Effector memory CD8-positive, alpha-beta T cell (primary cell): Measurements from ENCODE around the gene SLC2A13.

Experiments used
- ATAC-seq: fragments of 150-1000 bp; cut with Tn5 transposase; replicated peaks from 2 replicates; pipeline ENCODE4 v1.10.0; 2021; ENCODE audit warnings: mild to moderate bottlenecking, moderate library complexity
- DNase-seq, 3 experiments: peaks; one replicate each; pipeline ENCODE4 v3.0.0; 2021
- H3K27ac Mint-ChIP-seq, 2 donors: one replicate each; pipeline ENCODE4 v1.8.0; 2022; ENCODE audit warnings: mild to moderate bottlenecking in 2 of 2, mixed read lengths in 2 of 2, moderate library complexity in 2 of 2
- H3K27me3 Mint-ChIP-seq, 2 donors: one replicate each; pipeline ENCODE4 v1.8.0; 2022; ENCODE audit warnings: mixed read lengths in 2 of 2
- H3K36me3 Mint-ChIP-seq: one replicate; pipeline ENCODE4 v1.8.0; 2022; ENCODE audit warnings: mild to moderate bottlenecking, moderate library complexity, mixed read lengths; ENCODE audit not compliant: insufficient read depth
- H3K4me1 Mint-ChIP-seq, 2 donors: one replicate each; pipeline ENCODE4 v1.8.0; 2022; ENCODE audit warnings: low read depth in 2 of 2, mixed read lengths in 2 of 2
- H3K4me3 Mint-ChIP-seq, 2 donors: one replicate each; pipeline ENCODE4 v1.8.0; 2022; ENCODE audit warnings: mild to moderate bottlenecking in 2 of 2, mixed read lengths in 2 of 2, moderate library complexity in 2 of 2
- H3K9me3 Mint-ChIP-seq, 2 donors: one replicate each; pipeline ENCODE4 v1.8.0; 2022; ENCODE audit warnings: mixed read lengths in 2 of 2

SLC2A13 gene

DNA sequence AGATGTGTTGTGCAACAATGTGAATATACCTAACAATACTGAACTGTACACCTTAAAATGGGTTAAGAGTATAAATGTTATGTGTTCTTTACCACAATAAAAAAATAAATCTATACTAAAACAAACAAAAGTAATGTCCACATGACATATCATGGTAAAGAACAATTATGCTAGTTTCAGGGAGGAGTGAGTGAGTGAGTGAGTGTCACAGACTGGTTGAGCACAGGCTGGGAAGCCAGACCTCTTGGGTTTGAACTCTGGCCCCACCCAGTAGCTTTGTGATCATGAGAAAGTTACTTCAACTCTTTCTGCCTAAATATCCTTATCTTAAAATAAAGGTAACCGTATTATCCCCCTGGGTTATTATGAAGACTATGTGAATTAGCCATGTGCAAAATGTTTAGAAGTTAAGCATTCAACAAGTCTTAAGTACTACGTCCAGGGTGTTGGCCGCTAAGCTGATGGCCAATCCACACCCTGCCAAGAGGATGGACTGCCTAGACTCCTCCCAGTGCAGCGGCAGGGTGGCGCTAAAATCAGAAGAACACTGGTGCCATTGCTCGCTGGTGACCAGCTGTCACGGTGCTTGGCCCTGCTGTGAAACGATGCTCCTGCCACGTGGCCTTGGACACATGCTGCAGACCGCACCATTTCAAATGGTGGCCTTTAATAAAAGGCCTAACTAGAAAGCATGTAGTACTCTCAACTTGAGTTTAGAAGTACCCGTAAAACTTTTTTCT is 7.3 kb downstream of the SLC2A13 start:
- no peak overlapping the region for H3K27ac Mint-ChIP-seq
- DNase-seq (no peak), ATAC-seq (no peak)
- peaks cover 2 to 12% of the 10 kb centered on the region in 2 donors for H3K4me1 Mint-ChIP-seq
- no peaks in the 10 kb centered on the region for H3K27me3 Mint-ChIP-seq
- H3K9me3 Mint-ChIP-seq, result no peaks in the 10 kb centered on the region
- H3K36me3 Mint-ChIP-seq, result no peaks in the 10 kb centered on the region
- no peak overlapping the region for H3K4me3 Mint-ChIP-seq

DNA sequence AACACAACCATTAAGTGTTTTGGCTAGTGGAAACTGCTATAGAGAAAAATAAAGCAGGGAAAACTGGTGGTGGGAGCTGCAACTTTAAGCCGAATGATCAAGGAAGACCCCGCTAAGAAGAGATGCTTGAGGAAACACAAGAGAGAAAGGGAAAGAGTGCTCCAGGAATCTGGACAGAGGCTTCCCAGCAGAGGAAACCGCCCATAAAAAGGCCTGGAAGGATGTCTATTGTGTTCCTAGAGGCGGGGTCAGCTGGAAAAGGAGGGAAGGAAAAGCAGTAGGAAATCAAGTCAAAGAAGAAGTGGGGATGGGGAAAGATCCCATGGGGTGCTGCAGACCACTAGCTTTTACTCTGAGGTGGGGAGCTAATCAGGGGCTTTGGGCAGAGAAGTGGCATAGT is 12.4 kb downstream of the SLC2A13 start:
- H3K36me3 Mint-ChIP-seq, result no peaks in the 10 kb centered on the region
- H3K9me3 Mint-ChIP-seq, result no peaks in the 10 kb centered on the region
- H3K4me3 Mint-ChIP-seq, result no peak overlapping the region
- H3K4me1 Mint-ChIP-seq, result peaks cover under 1 to 2% of the 10 kb centered on the region in 2 donors
- no peak for ATAC-seq
- DNase-seq, result no peak
- H3K27ac Mint-ChIP-seq, result no peak overlapping the region
- no peaks in the 10 kb centered on the region for H3K27me3 Mint-ChIP-seq

DNA sequence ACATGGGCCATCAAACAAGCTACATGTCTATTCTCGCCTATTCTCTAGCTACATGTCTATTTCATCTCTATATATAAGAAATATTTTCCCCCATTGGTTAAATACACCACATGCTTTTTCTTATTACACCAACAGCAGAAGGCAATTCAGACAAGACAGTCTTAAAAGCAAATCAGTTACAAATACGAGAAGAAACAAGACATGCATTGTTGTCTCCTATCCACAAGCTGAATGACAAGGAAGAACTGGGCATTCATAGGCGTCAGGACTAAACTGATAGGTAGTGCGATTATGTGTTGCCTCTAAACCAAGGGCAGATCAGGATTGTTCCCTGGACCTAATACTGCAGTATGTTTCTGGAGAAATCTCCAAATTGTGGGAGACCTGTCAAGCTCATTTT is 19.4 kb downstream of the SLC2A13 start:
- DNase-seq (no peak), ATAC-seq (no peak)
- Mint-ChIP-seq H3K4me1 (peaks cover 1 to 8% of the 10 kb centered on the region in 2 donors), H3K36me3 (peaks cover 3% of the 10 kb centered on the region), H3K27ac (no peak overlapping the region), H3K27me3 (no peaks in the 10 kb centered on the region), H3K9me3 (no peaks in the 10 kb centered on the region), H3K4me3 (no peak overlapping the region)

DNA sequence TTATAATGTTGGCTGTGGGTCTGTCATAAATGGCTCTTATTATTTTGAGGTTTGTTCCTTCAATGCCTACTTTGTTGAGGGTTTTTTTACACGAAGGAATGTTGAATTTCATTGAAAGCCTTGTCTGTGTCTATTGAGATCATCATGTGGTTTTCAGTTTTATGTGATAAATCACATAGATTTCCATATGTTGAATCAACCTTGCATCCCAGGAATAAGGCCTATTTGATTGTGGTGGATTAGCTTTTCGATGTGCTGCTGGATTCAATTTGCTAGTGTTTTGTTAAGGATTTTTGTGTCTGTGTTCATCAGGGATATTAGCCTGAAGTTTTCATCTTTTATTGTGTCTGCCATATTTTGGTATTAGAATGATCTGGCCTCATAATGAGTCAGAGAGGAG is 27.6 kb downstream of the SLC2A13 start:
- Mint-ChIP-seq H3K27me3 (no peaks in the 10 kb centered on the region), H3K4me1 (no peaks in the 10 kb centered on the region), H3K36me3 (no peaks in the 10 kb centered on the region), H3K9me3 (peaks cover 4 to 13% of the 10 kb centered on the region in 2 donors), H3K4me3 (no peak overlapping the region), H3K27ac (no peak overlapping the region)
- ATAC-seq (no peak), DNase-seq (no peak)

DNA sequence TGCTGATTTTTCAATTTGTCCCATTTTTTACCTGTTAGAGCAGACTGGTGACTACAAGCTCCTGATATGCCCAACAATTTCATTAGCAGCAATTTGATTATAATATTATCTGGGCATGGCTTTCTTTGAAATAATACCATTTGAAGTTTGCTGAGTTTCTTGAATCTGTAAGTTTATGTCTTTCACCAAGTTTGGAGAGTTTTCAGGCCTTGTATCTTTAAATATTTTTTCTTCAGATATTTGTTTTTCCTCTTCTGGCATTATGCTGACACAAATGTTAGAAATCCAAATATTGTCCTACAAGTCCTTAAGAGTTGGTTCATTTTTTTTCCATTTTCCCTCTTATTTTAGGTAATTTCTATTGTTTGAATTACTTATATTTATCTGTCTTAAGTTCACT is 30.4 kb downstream of the SLC2A13 start:
- DNase-seq (no peak), ATAC-seq (no peak)
- Mint-ChIP-seq H3K27ac (no peak overlapping the region), H3K27me3 (no peaks in the 10 kb centered on the region), H3K4me3 (no peak overlapping the region), H3K36me3 (no peaks in the 10 kb centered on the region), H3K4me1 (no peaks in the 10 kb centered on the region), H3K9me3 (peaks cover 4 to 13% of the 10 kb centered on the region in 2 donors)

DNA sequence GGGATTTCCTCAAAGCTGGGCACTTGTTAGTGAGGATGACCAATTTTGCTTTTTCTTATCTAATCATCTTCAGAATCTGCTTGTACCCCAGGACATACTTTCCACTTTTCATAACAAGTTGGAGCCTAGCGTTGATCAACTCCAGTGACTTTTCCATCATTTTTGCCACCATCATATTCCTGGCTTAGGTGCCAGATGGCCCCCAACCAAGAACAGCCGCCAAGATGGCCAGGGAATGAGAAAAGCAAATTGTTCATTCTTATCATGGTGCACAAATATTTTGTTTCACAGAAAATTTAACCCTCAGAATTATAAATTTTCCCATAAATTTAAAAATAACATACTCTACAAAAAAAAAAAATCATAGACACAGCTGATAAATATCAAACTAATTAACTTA is 37.5 kb downstream of the SLC2A13 start:
- Mint-ChIP-seq H3K4me1 (peaks cover 0 to 1% of the 10 kb centered on the region in 2 donors), H3K27ac (no peak overlapping the region), H3K4me3 (no peak overlapping the region), H3K9me3 (no peaks in the 10 kb centered on the region), H3K36me3 (no peaks in the 10 kb centered on the region), H3K27me3 (no peaks in the 10 kb centered on the region)
- DNase-seq, result no peak
- ATAC-seq, result no peak

DNA sequence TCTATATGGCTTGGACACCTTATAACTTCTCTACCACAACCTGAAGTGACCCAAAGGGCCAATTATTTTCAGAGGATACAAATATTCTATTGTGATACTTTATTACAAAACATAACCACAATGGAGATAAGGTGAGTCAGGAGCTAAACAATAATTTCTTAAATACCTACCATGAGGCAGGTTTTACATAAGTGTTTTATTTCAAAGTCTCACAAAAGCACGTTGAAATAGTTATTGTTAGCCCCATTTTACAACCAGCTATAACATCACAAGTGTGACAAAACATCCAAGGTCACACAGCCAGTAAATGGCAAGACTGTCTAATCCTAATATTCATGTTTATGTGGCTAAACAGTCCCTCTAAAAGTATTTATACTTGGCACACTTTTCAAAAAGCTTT is 40.2 kb downstream of the SLC2A13 start:
- H3K27ac Mint-ChIP-seq, result peak overlapping the region in 1 of 2 donors; percentile 47
- no peaks in the 10 kb centered on the region for H3K36me3 Mint-ChIP-seq
- H3K27me3 Mint-ChIP-seq, result no peaks in the 10 kb centered on the region
- no peak overlapping the region for H3K4me3 Mint-ChIP-seq
- ATAC-seq (no peak), DNase-seq (no peak)
- no peaks in the 10 kb centered on the region for H3K9me3 Mint-ChIP-seq
- peaks cover 0 to 1% of the 10 kb centered on the region in 2 donors for H3K4me1 Mint-ChIP-seq

DNA sequence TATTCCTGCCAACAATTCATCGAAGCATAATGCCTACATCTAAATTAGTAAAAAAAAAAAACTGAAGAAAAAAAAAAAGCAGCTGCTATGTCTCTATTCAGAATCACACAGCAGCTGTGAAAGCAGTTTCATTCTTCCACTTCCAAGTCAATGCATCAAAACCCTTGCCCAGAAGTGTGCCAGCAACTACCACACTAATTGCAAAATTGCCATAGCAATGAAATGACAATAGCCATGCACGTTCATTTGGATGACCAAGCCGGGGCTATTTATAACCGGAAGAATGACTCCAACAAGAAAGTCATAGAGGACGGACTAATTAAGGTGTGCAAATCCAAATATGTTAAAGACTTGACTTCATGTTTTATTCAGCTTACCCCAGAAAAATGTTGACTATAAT is 42.5 kb downstream of the SLC2A13 start:
- peaks cover 0 to 1% of the 10 kb centered on the region in 2 donors for H3K4me1 Mint-ChIP-seq
- DNase-seq (no peak), ATAC-seq (no peak)
- H3K4me3 Mint-ChIP-seq, result no peak overlapping the region
- H3K27ac Mint-ChIP-seq, result no peak overlapping the region
- H3K36me3 Mint-ChIP-seq, result no peaks in the 10 kb centered on the region
- no peaks in the 10 kb centered on the region for H3K9me3 Mint-ChIP-seq
- H3K27me3 Mint-ChIP-seq, result no peaks in the 10 kb centered on the region

DNA sequence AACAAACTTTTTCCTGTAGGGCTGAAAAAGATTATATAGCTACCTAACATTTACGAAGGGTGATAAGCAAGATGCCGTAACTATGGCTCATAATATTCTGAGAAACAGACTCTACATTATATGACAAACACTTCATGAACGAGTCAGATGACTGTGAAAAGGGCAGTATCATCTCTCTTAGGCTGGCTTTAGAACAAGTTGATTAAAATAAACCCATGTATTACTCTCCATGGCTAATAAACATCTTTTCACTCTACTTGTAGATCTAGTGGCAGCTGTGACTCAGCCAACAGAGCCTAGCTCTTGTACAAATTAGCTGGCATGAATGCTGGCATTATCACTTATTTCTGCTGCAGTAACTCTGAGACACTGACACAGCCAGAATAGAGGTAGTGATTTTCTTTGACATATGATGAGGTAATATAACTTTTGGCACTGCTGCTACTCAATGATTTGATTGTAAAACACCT is 47.1 kb downstream of the SLC2A13 start:
- no peak for DNase-seq
- no peak for ATAC-seq
- H3K36me3 Mint-ChIP-seq, result no peaks in the 10 kb centered on the region
- no peak overlapping the region for H3K4me3 Mint-ChIP-seq
- H3K27ac Mint-ChIP-seq, result no peak overlapping the region
- H3K9me3 Mint-ChIP-seq, result no peaks in the 10 kb centered on the region
- peaks cover 1 to 5% of the 10 kb centered on the region in 2 donors for H3K4me1 Mint-ChIP-seq
- H3K27me3 Mint-ChIP-seq, result no peaks in the 10 kb centered on the region

DNA sequence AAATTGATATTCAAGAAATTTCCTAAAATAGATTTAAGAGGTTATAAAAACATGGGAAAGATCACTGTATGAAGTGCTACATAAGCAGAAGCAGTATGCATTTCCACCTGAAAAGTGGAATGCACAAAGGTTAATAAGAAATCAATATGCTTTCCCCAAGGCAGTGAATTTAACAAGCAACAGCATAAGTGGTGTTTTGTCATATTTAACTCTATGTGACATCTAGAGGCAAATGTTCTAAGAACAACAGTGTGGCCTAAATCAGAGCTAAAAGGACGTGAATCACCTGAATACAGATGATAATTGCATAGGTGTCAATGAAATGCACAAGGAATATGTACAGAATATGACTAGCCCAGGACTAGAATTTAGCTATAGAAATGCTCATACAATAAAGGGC is 49.5 kb downstream of the SLC2A13 start:
- Mint-ChIP-seq H3K4me3 (no peak overlapping the region), H3K4me1 (peaks cover 1 to 5% of the 10 kb centered on the region in 2 donors), H3K27me3 (no peaks in the 10 kb centered on the region), H3K36me3 (no peaks in the 10 kb centered on the region), H3K9me3 (no peaks in the 10 kb centered on the region), H3K27ac (no peak overlapping the region)
- DNase-seq (no peak), ATAC-seq (no peak)

DNA sequence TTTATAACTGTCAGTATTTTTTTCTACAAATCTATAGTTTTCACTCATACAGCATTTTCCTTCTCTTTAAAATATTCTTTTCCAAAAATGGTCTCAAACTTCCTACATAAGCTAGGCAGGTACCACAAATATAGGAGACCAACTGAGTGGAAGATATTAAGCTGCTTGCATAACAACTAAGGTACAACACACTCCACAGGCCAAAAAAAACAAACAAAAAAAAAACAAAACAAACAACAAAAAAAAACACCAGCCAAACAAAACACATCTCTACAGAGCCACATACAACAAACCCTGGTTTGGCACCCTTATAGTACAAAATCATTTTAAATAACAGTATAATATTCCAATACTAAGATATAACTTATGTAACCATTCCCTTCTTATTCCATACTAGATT is 50.1 kb downstream of the SLC2A13 start:
- Mint-ChIP-seq H3K27ac (no peak overlapping the region), H3K4me3 (no peak overlapping the region), H3K27me3 (no peaks in the 10 kb centered on the region), H3K9me3 (no peaks in the 10 kb centered on the region), H3K36me3 (no peaks in the 10 kb centered on the region), H3K4me1 (peaks cover 1 to 5% of the 10 kb centered on the region in 2 donors)
- ATAC-seq (no peak), DNase-seq (no peak)

DNA sequence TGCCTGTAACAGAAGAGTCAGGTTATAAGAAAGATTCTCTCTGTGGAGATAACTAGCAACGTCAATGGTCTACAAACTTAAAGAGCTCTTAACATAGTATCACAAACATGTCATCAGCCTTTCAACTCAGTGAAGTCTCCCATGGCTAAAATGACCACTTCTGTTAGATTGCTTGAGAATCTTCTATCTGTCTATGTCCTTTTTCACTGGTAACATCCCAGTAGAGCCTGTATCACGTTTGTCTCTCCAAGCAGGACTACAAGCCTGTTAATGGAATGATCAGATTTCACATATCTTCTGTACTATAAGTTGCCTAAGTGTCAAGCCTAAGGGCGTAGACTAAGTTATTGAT is 50.7 kb downstream of the SLC2A13 start:
- H3K27ac Mint-ChIP-seq, result no peak overlapping the region
- no peaks in the 10 kb centered on the region for H3K36me3 Mint-ChIP-seq
- no peaks in the 10 kb centered on the region for H3K9me3 Mint-ChIP-seq
- no peaks in the 10 kb centered on the region for H3K27me3 Mint-ChIP-seq
- no peak for DNase-seq
- H3K4me1 Mint-ChIP-seq, result peaks cover 1 to 5% of the 10 kb centered on the region in 2 donors
- no peak for ATAC-seq
- no peak overlapping the region for H3K4me3 Mint-ChIP-seq

DNA sequence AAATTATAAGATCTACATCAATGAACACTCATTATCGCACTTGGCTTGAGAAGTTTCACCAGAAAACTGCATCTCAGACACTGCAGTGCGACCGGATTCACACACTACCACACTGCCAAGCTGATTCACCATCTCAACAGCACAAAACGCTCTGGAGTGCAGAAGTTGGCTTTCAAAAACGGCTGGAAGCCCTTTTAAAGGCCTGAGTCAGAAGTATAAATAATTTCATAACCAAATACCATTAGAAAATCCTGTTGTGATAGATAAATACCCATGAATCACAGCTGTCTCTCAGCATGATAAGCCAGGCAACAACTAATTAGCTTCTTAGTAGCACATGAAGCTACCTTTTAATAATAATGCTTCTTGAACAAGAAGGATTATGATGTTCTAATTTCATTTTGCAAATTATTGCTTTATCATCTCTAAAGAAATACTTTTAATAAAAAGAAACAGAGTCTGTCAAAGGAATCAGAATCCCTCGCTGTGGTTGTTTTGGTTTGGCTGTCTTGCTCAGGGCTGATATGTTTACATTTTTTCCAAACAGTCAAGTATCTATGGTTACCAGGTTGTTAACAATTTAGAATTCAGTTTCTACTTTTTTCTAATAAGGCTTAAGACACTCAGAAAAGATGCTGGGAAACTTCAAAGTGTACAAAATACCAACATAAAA is 51.2 kb downstream of the SLC2A13 start:
- Mint-ChIP-seq H3K27ac (no peak overlapping the region), H3K4me1 (peaks cover 1 to 5% of the 10 kb centered on the region in 2 donors), H3K27me3 (no peaks in the 10 kb centered on the region), H3K4me3 (no peak overlapping the region), H3K9me3 (no peaks in the 10 kb centered on the region), H3K36me3 (no peaks in the 10 kb centered on the region)
- ATAC-seq, result no peak
- no peak for DNase-seq

DNA sequence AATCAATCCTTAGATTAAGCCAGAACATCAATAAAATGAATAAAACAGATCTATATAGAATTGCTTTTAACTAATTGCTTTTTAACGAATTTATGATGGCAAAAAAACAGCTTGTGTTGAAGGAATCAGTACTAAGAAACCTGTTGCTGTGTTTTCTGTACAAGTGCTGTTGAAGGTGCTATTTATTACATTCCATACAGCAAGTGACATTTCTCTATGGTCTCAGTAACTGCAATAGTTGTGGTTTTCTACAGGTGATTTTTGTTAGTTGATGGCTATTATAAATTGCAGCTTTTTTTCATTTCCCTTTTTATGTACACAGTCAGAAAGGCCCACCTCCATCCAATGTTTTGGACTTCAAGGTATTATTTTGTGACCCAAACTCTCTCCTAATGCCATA is 56.6 kb downstream of the SLC2A13 start:
- Mint-ChIP-seq H3K4me3 (no peak overlapping the region), H3K36me3 (no peaks in the 10 kb centered on the region), H3K27me3 (no peaks in the 10 kb centered on the region), H3K4me1 (no peaks in the 10 kb centered on the region), H3K27ac (no peak overlapping the region), H3K9me3 (no peaks in the 10 kb centered on the region)
- no peak for DNase-seq
- no peak for ATAC-seq
